KMS-11 (cell line): ENCODE measurements around the gene COPRS.

ENCODE experiments used
- H2AFZ ChIP-seq: fragments of 200-600 bp; sonication (generic); 2 replicates; pipeline ENCODE4 v1.6.1; 2016; ENCODE audit warnings: antibody characterized with exemption, mixed run types, low read depth
- H3K27ac ChIP-seq: fragments of 200-600 bp; sonication (generic); 2 replicates; pipeline ENCODE4 v1.6.1; 2016; ENCODE audit warnings: mild to moderate bottlenecking, mixed run types
- H3K27me3 ChIP-seq: fragments of 200-600 bp; sonication (generic); 2 replicates; pipeline ENCODE4 v1.6.1; 2017; ENCODE audit warnings: mild to moderate bottlenecking, low read depth, mixed run types, moderate library complexity; ENCODE audit not compliant: insufficient read depth
- H3K36me3 ChIP-seq: fragments of 200-600 bp; sonication (generic); 2 replicates; pipeline ENCODE4 v1.6.1; 2017; ENCODE audit warnings: mild to moderate bottlenecking, mixed run types; ENCODE audit not compliant: insufficient read depth
- H3K4me1 ChIP-seq: fragments of 200-600 bp; sonication (generic); 2 replicates; pipeline ENCODE4 v1.6.1; 2016; ENCODE audit warnings: mild to moderate bottlenecking, low read depth, mixed run types; ENCODE audit not compliant: poor library complexity, severe bottlenecking
- H3K4me2 ChIP-seq: fragments of 200-600 bp; sonication (generic); 2 replicates; pipeline ENCODE4 v1.7.0; 2016; ENCODE audit warnings: mild to moderate bottlenecking, mixed run types
- H3K4me3 ChIP-seq: fragments of 200-600 bp; sonication (generic); IDR thresholded peaks from 2 replicates; pipeline ENCODE4 v1.6.1; 2017; ENCODE audit warnings: low read depth, low read length, mixed read lengths; ENCODE audit not compliant: insufficient read depth
- H3K79me2 ChIP-seq: fragments of 200-600 bp; sonication (generic); 2 replicates; pipeline ENCODE4 v1.6.1; 2016; ENCODE audit warnings: low read depth, mixed run types; ENCODE audit not compliant: insufficient read depth
- H3K9ac ChIP-seq: fragments of 200-600 bp; sonication (generic); 2 replicates; pipeline ENCODE4 v1.6.1; 2016; ENCODE audit warnings: mild to moderate bottlenecking, mixed run types
- H4K20me1 ChIP-seq: fragments of 200-600 bp; sonication (generic); 2 replicates; pipeline ENCODE4 v1.6.1; 2016; ENCODE audit warnings: mild to moderate bottlenecking, mixed run types; ENCODE audit not compliant: insufficient read depth
- TF ChIP-seq, protein P1 (sequence below): fragments of 200-600 bp; sonication (generic); conservative IDR thresholded peaks from 2 replicates; pipeline ENCODE4 v1.6.1; 2017; ENCODE audit warnings: low read depth, mild to moderate bottlenecking, antibody characterized with exemption, low read length, moderate library complexity, mixed read lengths

COPRS gene

DNA sequence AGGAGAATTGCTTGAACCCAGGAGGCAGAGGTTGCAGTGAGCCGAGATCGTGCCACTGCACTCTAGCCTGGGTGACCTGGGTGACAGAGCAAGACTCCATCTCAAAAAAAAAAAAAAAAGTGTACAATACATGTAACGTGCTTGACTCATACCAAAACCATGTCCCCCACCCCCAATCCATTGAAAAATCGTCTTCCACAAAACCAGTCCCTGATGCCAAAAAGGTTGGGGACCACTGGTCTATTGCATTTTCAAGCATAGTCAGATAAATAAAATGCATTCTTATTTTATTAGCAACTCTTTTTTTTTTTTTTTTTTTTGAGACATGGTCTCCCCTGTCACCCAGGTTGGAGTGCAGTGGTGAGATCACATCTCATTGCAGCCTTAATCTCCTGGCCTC, 52.1 kb downstream of the COPRS start:
- H3K4me2 ChIP-seq = no peak overlapping the region
- H2AFZ ChIP-seq = no peak overlapping the region
- H3K27me3 ChIP-seq = no peaks in the 10 kb centered on the region
- H3K27ac ChIP-seq = no peak overlapping the region
- H3K9ac ChIP-seq = no peak overlapping the region
- H3K36me3 ChIP-seq = no peaks in the 10 kb centered on the region
- TF ChIP-seq, protein P1, sequence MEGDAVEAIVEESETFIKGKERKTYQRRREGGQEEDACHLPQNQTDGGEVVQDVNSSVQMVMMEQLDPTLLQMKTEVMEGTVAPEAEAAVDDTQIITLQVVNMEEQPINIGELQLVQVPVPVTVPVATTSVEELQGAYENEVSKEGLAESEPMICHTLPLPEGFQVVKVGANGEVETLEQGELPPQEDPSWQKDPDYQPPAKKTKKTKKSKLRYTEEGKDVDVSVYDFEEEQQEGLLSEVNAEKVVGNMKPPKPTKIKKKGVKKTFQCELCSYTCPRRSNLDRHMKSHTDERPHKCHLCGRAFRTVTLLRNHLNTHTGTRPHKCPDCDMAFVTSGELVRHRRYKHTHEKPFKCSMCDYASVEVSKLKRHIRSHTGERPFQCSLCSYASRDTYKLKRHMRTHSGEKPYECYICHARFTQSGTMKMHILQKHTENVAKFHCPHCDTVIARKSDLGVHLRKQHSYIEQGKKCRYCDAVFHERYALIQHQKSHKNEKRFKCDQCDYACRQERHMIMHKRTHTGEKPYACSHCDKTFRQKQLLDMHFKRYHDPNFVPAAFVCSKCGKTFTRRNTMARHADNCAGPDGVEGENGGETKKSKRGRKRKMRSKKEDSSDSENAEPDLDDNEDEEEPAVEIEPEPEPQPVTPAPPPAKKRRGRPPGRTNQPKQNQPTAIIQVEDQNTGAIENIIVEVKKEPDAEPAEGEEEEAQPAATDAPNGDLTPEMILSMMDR = no peak
- no peak overlapping the region for H3K4me3 ChIP-seq
- H3K79me2 ChIP-seq = no peaks in the 10 kb centered on the region
- H3K4me1 ChIP-seq = no peaks in the 10 kb centered on the region
- no peaks in the 10 kb centered on the region for H4K20me1 ChIP-seq

DNA sequence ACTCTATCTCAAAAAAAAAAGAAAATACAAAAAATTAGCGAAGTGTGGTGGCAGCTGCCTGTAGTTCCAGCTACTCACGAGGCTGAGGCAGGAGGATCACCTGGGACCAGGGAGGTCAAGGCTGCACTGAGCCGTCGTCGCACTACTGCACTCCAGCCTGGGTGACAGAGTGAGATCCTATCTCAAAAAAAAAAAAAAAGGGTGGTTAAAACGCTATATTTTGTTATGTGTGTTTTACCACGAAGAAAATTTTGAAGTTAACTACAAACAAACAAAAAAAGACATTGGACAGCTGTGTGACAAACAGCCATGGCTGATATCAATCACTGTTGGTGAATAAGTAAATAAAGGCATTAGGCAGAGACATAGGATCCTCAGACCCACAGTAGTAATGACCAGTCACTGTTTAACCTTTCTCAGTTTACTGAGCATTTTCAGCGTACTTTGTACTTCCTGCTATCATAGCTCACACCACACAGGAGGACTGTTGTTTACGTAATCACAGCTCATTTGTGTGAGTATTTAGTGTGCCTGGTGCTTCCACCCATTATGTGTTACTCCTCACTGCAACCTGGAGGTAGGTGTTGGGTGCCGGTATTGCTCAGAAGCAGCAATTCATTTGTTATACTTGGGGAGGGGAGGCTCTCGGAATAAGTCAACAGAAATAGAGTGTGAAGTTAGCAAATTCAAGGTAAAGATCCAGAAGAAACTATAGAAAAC, 55.4 kb downstream of the COPRS start:
- Histone ChIP-seq H2AFZ (no peak overlapping the region), H3K4me3 (no peak overlapping the region), H3K9ac (no peak overlapping the region), H3K27me3 (no peaks in the 10 kb centered on the region), H3K4me1 (no peaks in the 10 kb centered on the region), H3K36me3 (no peaks in the 10 kb centered on the region), H3K4me2 (no peak overlapping the region), H3K79me2 (no peaks in the 10 kb centered on the region), H4K20me1 (no peaks in the 10 kb centered on the region), H3K27ac (no peak overlapping the region)
- TF ChIP-seq, protein P1 = no peak

DNA sequence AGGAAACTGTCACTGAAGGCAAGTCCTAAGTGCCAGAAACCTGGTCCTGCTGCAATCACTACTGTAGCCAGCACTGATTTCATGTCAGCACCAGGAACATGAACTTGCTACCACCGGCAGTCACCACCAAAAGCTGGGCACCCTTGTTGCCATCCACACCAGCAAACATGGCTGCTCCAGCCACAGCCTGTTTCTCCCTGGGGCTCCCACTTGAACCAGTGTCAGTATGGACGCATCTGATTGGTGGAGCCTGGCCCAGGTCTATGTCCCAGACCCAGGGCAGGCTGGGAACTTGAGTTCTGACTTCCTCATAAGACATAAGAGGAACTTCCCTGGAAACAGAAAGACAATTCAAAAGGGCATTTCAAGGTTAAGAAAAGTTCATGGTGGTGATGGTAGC, 56.5 kb downstream of the COPRS start:
- Histone ChIP-seq H2AFZ (no peak overlapping the region), H3K9ac (no peak overlapping the region), H3K4me2 (no peak overlapping the region), H3K27me3 (no peaks in the 10 kb centered on the region), H4K20me1 (no peaks in the 10 kb centered on the region), H3K4me1 (no peaks in the 10 kb centered on the region), H3K27ac (no peak overlapping the region), H3K36me3 (no peaks in the 10 kb centered on the region), H3K4me3 (no peak overlapping the region), H3K79me2 (no peaks in the 10 kb centered on the region)
- TF ChIP-seq, protein P1 = no peak
